ENCODE data around the gene OR52L1. TPM values are rescaled to one million over a fixed set of nuclear protein-coding genes. Genes with fewer than 3 reads are reported as not detected.

The OR52L1 gene
- total and polyA plus RNA-seq, 10 of the 15 experiments (the other 5 are each of a cell fraction or from before 2014, with no cell fraction given): not detected

DNA sequence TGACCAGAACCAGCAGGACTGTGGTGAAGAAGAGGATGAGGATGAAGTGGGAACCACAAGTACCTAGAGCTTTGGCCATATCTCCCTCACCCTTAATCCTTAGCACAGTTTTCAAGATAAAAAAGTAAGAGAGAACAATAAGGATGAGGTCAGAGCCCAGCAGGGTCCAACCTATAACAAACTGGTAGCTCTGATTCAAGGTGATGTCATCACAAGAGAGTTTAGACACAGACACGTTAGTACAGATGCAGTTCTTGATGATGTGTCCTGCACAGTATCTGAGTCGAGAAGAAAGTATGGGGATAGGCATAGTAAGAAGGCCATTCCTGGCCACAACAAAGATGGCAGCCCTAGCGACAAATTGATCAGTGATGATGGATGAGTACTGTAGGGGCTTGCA is 19.1 kb downstream of the OR52L1 start:
- H3K9me3 ChIP-seq (replicated peaks; ENCODE audit: control insufficient read depth, insufficient read depth, low read length): no peaks in the 10 kb centered on the region; the same call in 2 of the 3 replicates
- ChIA-PET RAD21 (ENCODE audit: unreplicated experiment) (no interaction called here), SMC1A (ENCODE audit: uncharacterized antibody, unreplicated experiment) (no interaction called here), CTCF (no interaction called here), POLR2A (no interaction called here)
- in situ Hi-C loops (cut with MboI) (no loop called here), intact Hi-C loops (cut with micrococcal nuclease; ENCODE audit: unreplicated experiment) (no loop called here)
- no peak overlapping the region for H3K9ac ChIP-seq (ENCODE audit: control insufficient read depth, insufficient read depth, low read length)
- no peak for TF ChIP-seq NFYA (IDR thresholded peaks at IDR 0.05; ENCODE audit: borderline replicate concordance, low read depth, low read length)
- TF ChIP-seq BRCA1 (IDR thresholded peaks at IDR 0.05; ENCODE audit: low read depth, low read length): no peak
- TF ChIP-seq KLF5 (IDR thresholded peaks at IDR 0.05; ENCODE audit: partially characterized antibody): no peak
- no peak for TF ChIP-seq EP300 (IDR thresholded peaks at IDR 0.05; ENCODE audit: borderline replicate concordance in 1 of 2, control insufficient read depth in 1 of 2, low read depth in 2 of 2, low read length in 2 of 2)
- no peak for TF ChIP-seq NBN (IDR thresholded peaks at IDR 0.05)
- TF ChIP-seq MYC (IDR thresholded peaks at IDR 0.05; ENCODE audit: insufficient read depth, insufficient read length, insufficient replicate concordance, low read length, severe bottlenecking): no peak
- TF ChIP-seq USF1 (IDR thresholded peaks at IDR 0.05; ENCODE audit: borderline replicate concordance, extremely low read length, insufficient read depth, low read depth, low read length): no peak
- TF ChIP-seq PAX5 (IDR thresholded peaks at IDR 0.05; ENCODE audit: borderline replicate concordance, low read depth, low read length): no peak
- TF ChIP-seq ZZZ3 (IDR thresholded peaks at IDR 0.05; ENCODE audit: control insufficient read depth, insufficient read length, low read depth): no peak
- no peak for TF ChIP-seq POLR2A (IDR thresholded peaks at IDR 0.05; ENCODE audit: low read depth, low read length)
- no peak for TF ChIP-seq RCOR1 (conservative IDR thresholded peaks at IDR 0.05; ENCODE audit: low read depth, low read length)
- H3K4me2 ChIP-seq (ENCODE audit: control insufficient read depth, insufficient read depth): no peak overlapping the region
- 8% methylated on average over 3 of the region's 3 CpGs for WGBS (ENCODE audit: insufficient coverage, insufficient replicate concordance, low lambda C conversion rate, missing lambda C conversion rate)
- H3K36me3 ChIP-seq (ENCODE audit: control insufficient read depth in 2 of 2, insufficient read depth in 2 of 2, low read length in 1 of 2): no peaks in the 10 kb centered on the region
- no peaks in the 10 kb centered on the region for H3K27me3 ChIP-seq (replicated peaks in 1 of 2; ENCODE audit: control insufficient read depth in 2 of 2, insufficient read depth in 2 of 2, low read length in 1 of 2)
- H4K20me1 ChIP-seq (ENCODE audit: control insufficient read depth, insufficient read depth): no peaks in the 10 kb centered on the region
- H2AFZ ChIP-seq (ENCODE audit: control insufficient read depth, low read depth, low read length): no peak overlapping the region
- H3K27ac ChIP-seq (ENCODE audit: control insufficient read depth, insufficient read depth): no peak overlapping the region
- no peaks in the 10 kb centered on the region for H3K79me2 ChIP-seq (ENCODE audit: control insufficient read depth, insufficient read depth, low read length)
- BruUV-seq (replicated peaks): no TSS peak
- no peak overlapping the region for H3K4me3 ChIP-seq
- ATAC-seq (no peak), FAIRE-seq (no peak), DNase-seq (ENCODE audit: low read depth, low spot score) (no peak)
- no peaks in the 10 kb centered on the region for H3K4me1 ChIP-seq (ENCODE audit: control insufficient read depth, insufficient read depth, low read length)
